Epithelial cell of prostate (primary cell): ENCODE data around the gene ODAD4.
A peak's percentile ranks its signal among the peaks of the same experiment; 100 is the strongest.
"Not testable (repeated sequence)": the region's sequence is repeated elsewhere in the genome, so short reads cannot be mapped to it uniquely, and the experiment has no call there.

Source experiments
- DNase-seq: peaks from one replicate; pipeline ENCODE4 v3.0.0-alpha.2; 2011; ENCODE audit warnings: low read depth, low spot score
- H3K27ac ChIP-seq: fragments of 450-650 bp; 2 replicates; pipeline ENCODE4 v1.5.1; 2017; ENCODE audit warnings: mild to moderate bottlenecking

Gene ODAD4

GRCh38 chr17:41910701-41911391 lies 19.6 kb upstream of the ODAD4 start:
- DNase-seq: no peak
- H3K27ac ChIP-seq: peak overlapping the region; percentile 27

GRCh38 chr17:41912925-41913324 lies 17.5 kb upstream of the ODAD4 start:
- H3K27ac ChIP-seq: no peak overlapping the region

GRCh38 chr17:41913798-41914197 lies 16.6 kb upstream of the ODAD4 start:
- no peak for DNase-seq
- H3K27ac ChIP-seq: no peak overlapping the region

More at GRCh38 chr17:41912925-41913324, 17.5 kb upstream of the ODAD4 start:
- no peak for DNase-seq

- H3K27ac ChIP-seq: no peak overlapping the region
- no peak for DNase-seq
These were observed 16.1 kb upstream of the ODAD4 start for GRCh38 chr17:41914358-41914766.

- peak overlapping the region; percentile 13 for H3K27ac ChIP-seq
- DNase-seq: no peak
These were observed 15.4 kb upstream of the ODAD4 start for GRCh38 chr17:41915020-41915419.

- H3K27ac ChIP-seq: peak overlapping the region; percentile 13
These were observed 14.9 kb upstream of the ODAD4 start for GRCh38 chr17:41915566-41915965.

GRCh38 chr17:41917192-41917591 lies 13.2 kb upstream of the ODAD4 start:
- no peak for DNase-seq
- H3K27ac ChIP-seq: no peak overlapping the region

More at GRCh38 chr17:41915566-41915965, 14.9 kb upstream of the ODAD4 start:
- DNase-seq: no peak

- peak overlapping the region; percentile 69 for H3K27ac ChIP-seq
- DNase-seq: no peak
These were observed 12.6 kb upstream of the ODAD4 start for GRCh38 chr17:41917679-41918313.

- peak; percentile 74 for DNase-seq
- H3K27ac ChIP-seq: peak within 1 kb of the TSS; percentile 69
These were observed 11.9 kb upstream of the ODAD4 start, which contains the start of gene ACLY for GRCh38 chr17:41918314-41919164. Gene ACLY (minus strand): TSS chr17:41918951. CDS start chr17:41913873, 5,078 bp downstream.

GRCh38 chr17:41919165-41919817 lies 11.1 kb upstream of the ODAD4 start:
- DNase-seq: no peak

GRCh38 chr17:41919840-41920579 lies 10.4 kb upstream of the ODAD4 start:
- peak overlapping the region; percentile 69 for H3K27ac ChIP-seq
- no peak for DNase-seq

More at GRCh38 chr17:41919165-41919817, 11.1 kb upstream of the ODAD4 start:
- peak overlapping the region; percentile 69 for H3K27ac ChIP-seq

- no peak overlapping the region for H3K27ac ChIP-seq
- DNase-seq: no peak
These were observed 9.8 kb upstream of the ODAD4 start for GRCh38 chr17:41920580-41920955.

GRCh38 chr17:41925991-41926590 lies 4.3 kb upstream of the ODAD4 start:
- no peak for DNase-seq
- no peak overlapping the region for H3K27ac ChIP-seq

GRCh38 chr17:41928693-41929251 lies 1.6 kb upstream of the ODAD4 start:
- DNase-seq: no peak

GRCh38 chr17:41930833-41931156 lies 378 bp downstream of the ODAD4 start:
- DNase-seq, H3K27ac ChIP-seq: not testable (repeated sequence)

More at GRCh38 chr17:41928693-41929251, 1.6 kb upstream of the ODAD4 start:
- no peak overlapping the region for H3K27ac ChIP-seq

GRCh38 chr17:41931715-41932114 lies 1.3 kb downstream of the ODAD4 start:
- not testable (repeated sequence) for H3K27ac ChIP-seq, DNase-seq

- DNase-seq: no peak
These were observed 2.5 kb downstream of the ODAD4 start for GRCh38 chr17:41932816-41933389.

GRCh38 chr17:41935641-41936040 lies 5.2 kb downstream of the ODAD4 start:
- no peak for DNase-seq
- H3K27ac ChIP-seq: no peak overlapping the region

More at GRCh38 chr17:41932816-41933389, 2.5 kb downstream of the ODAD4 start:
- no peak overlapping the region for H3K27ac ChIP-seq
